ENCODE results near the gene FYB2. TPM values are rescaled to one million over a fixed set of nuclear protein-coding genes. Genes with fewer than 3 reads are reported as not detected.

Gene FYB2
- polyA plus RNA-seq, 1 donor (not counting 4 experiments of a cell fraction or from before 2014, with no cell fraction given) = not detected

DNA sequence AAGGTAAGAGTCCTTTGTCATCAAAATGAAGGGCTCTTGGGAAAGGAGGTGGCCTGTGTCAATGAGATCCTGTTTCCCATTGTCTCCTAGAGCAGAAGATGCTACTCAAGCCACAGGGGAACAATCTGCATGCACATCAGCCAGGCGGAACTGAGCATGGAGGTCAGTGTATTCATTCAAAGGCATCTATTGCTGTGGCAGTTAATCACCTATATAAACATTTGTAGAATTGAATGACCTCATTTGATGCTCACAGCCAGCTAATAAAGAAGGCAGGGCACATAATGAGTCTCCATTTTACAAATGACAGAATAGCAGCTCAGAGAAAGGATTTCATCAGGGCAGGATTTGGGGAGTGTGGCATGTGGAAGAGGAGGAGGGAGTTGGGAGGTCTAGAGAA lies 5.7 kb upstream of the FYB2 start:
- Histone ChIP-seq H3K4me2 (ENCODE audit: control insufficient read depth, extremely low read depth, insufficient read depth, low read depth, low read length) (no peak overlapping the region), H3K27ac (ENCODE audit: control insufficient read depth, insufficient read depth, low read length) (no peak overlapping the region), H3K79me2 (ENCODE audit: control insufficient read depth, insufficient read depth, low read length) (no peaks in the 10 kb centered on the region), H3K4me1 (ENCODE audit: control insufficient read depth, extremely low read depth, insufficient read depth, low read length) (peaks cover 4% of the 10 kb centered on the region), H3K9me3 (ENCODE audit: control insufficient read depth, low read depth, low read length) (no peaks in the 10 kb centered on the region), H3K4me3 (ENCODE audit: control insufficient read depth in 2 of 3, extremely low read depth in 1 of 3, insufficient read depth in 2 of 3, low read depth in 1 of 3, low read length in 3 of 3) (no peak overlapping the region), H3K9ac (ENCODE audit: control insufficient read depth, extremely low read depth, insufficient read depth, low read length) (no peak overlapping the region), H3K9me1 (ENCODE audit: control insufficient read depth, extremely low read depth, insufficient read depth, low read length) (no peaks in the 10 kb centered on the region), H3K36me3 (ENCODE audit: control insufficient read depth in 2 of 2, extremely low read depth in 1 of 2, insufficient read depth in 2 of 2, low read length in 2 of 2) (no peaks in the 10 kb centered on the region), H4K20me1 (ENCODE audit: control insufficient read depth, extremely low read depth, insufficient read depth, low read length) (no peaks in the 10 kb centered on the region), H2AFZ (ENCODE audit: control insufficient read depth, low read length) (no peak overlapping the region), H3K27me3 (ENCODE audit: control insufficient read depth, extremely low read depth, insufficient read depth, low read length) (no peaks in the 10 kb centered on the region)
- no peak for FAIRE-seq
- dilution Hi-C loops (cut with MboI; ENCODE audit: extremely low pct_ligation_motif_present, low sequenced_read_pairs) = no loop called here
- DNase-seq (ENCODE audit: low read depth, low spot score) = no peak
- no peak for TF ChIP-seq EZH2 (IDR thresholded peaks at IDR 0.05; ENCODE audit: low read length)
- TF ChIP-seq, protein P1, sequence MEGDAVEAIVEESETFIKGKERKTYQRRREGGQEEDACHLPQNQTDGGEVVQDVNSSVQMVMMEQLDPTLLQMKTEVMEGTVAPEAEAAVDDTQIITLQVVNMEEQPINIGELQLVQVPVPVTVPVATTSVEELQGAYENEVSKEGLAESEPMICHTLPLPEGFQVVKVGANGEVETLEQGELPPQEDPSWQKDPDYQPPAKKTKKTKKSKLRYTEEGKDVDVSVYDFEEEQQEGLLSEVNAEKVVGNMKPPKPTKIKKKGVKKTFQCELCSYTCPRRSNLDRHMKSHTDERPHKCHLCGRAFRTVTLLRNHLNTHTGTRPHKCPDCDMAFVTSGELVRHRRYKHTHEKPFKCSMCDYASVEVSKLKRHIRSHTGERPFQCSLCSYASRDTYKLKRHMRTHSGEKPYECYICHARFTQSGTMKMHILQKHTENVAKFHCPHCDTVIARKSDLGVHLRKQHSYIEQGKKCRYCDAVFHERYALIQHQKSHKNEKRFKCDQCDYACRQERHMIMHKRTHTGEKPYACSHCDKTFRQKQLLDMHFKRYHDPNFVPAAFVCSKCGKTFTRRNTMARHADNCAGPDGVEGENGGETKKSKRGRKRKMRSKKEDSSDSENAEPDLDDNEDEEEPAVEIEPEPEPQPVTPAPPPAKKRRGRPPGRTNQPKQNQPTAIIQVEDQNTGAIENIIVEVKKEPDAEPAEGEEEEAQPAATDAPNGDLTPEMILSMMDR (optimal IDR thresholded peaks at IDR 0.05 in 1 of 3, IDR thresholded peaks at IDR 0.05 in 1 of 3, conservative IDR thresholded peaks at IDR 0.05 in 1 of 3; ENCODE audit: extremely low read depth in 1 of 3, insufficient read depth in 2 of 3, low read length in 3 of 3) = no peak

DNA sequence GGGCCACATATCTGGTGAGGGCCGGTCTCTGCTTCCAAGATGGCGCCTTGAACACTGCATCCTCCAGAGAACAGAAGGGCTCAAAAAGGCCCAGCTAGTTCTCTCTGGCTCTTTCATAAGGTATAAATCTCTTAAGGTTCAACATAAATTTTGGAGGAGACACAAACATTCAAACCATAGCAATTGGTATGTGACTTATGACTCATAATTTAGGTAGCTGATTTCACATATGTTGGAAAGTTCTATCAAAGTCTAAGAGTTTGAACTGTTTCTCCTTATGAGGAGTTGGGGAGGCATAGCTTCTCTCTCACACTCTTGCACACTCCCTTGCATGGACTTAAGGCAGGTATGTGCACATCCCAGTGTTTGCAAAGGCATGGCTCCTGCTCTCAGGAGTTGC lies 5.1 kb upstream of the FYB2 start:
- Histone ChIP-seq H3K9ac (ENCODE audit: control insufficient read depth, extremely low read depth, insufficient read depth, low read length) (no peak overlapping the region), H4K20me1 (ENCODE audit: control insufficient read depth, extremely low read depth, insufficient read depth, low read length) (no peaks in the 10 kb centered on the region), H3K9me3 (ENCODE audit: control insufficient read depth, low read depth, low read length) (no peaks in the 10 kb centered on the region), H3K9me1 (ENCODE audit: control insufficient read depth, extremely low read depth, insufficient read depth, low read length) (no peaks in the 10 kb centered on the region), H3K79me2 (ENCODE audit: control insufficient read depth, insufficient read depth, low read length) (no peaks in the 10 kb centered on the region), H3K4me1 (ENCODE audit: control insufficient read depth, extremely low read depth, insufficient read depth, low read length) (peaks cover 7% of the 10 kb centered on the region), H3K27me3 (ENCODE audit: control insufficient read depth, extremely low read depth, insufficient read depth, low read length) (no peaks in the 10 kb centered on the region), H3K4me3 (ENCODE audit: control insufficient read depth in 2 of 3, extremely low read depth in 1 of 3, insufficient read depth in 2 of 3, low read depth in 1 of 3, low read length in 3 of 3) (no peak overlapping the region), H2AFZ (ENCODE audit: control insufficient read depth, low read length) (no peak overlapping the region), H3K36me3 (ENCODE audit: control insufficient read depth in 2 of 2, extremely low read depth in 1 of 2, insufficient read depth in 2 of 2, low read length in 2 of 2) (no peaks in the 10 kb centered on the region), H3K27ac (ENCODE audit: control insufficient read depth, insufficient read depth, low read length) (no peak overlapping the region), H3K4me2 (ENCODE audit: control insufficient read depth, extremely low read depth, insufficient read depth, low read depth, low read length) (no peak overlapping the region)
- dilution Hi-C loops (cut with MboI; ENCODE audit: extremely low pct_ligation_motif_present, low sequenced_read_pairs) = no loop called here
- FAIRE-seq (no peak), DNase-seq (ENCODE audit: low read depth, low spot score) (no peak)
- TF ChIP-seq, protein P1 (optimal IDR thresholded peaks at IDR 0.05 in 1 of 3, IDR thresholded peaks at IDR 0.05 in 1 of 3, conservative IDR thresholded peaks at IDR 0.05 in 1 of 3; ENCODE audit: extremely low read depth in 1 of 3, insufficient read depth in 2 of 3, low read length in 3 of 3) = no peak
- no peak for TF ChIP-seq EZH2 (IDR thresholded peaks at IDR 0.05; ENCODE audit: low read length)
